Posterior vena cava (tissue), 2 donors: ENCODE measurements around the gene DNASE2B. TPM values are rescaled to one million over a fixed set of nuclear protein-coding genes. Genes with fewer than 3 reads are reported as not detected.

Experiments used
- DNase-seq: peaks from one replicate; pipeline ENCODE4 v3.0.0-alpha.2; 2020; ENCODE audit warnings: low spot score
- intact Hi-C, 2 donors: fragments of 100-400 bp; cut with DNase I; formaldehyde crosslinking; loops; one replicate each; pipeline versions ENCODE4 v1.14.1 to v1.14.2; 2022 to 2023
- long read RNA-seq, 2 donors: library from polyadenylated mRNA; unstranded; transcript quantifications; one replicate each; pipeline ENCODE4 v2.0.0, GENCODE V29; 2020 to 2021
- total RNA-seq, 2 donors: library from RNA; stranded (reverse); fragmentation: NEBNext Ultra II Directional; extraction: Animal tissue kit (Norgen Biotek cat#: 25700); gene quantifications; one replicate each; pipeline ENCODE4 v1.2.1, GENCODE V29; 2021
- donor health status: DM: yes; HTN: yes; CAD: no.
- donor health status: DM: yes; HTN: yes; CAD: no.

Gene DNASE2B, protein sequence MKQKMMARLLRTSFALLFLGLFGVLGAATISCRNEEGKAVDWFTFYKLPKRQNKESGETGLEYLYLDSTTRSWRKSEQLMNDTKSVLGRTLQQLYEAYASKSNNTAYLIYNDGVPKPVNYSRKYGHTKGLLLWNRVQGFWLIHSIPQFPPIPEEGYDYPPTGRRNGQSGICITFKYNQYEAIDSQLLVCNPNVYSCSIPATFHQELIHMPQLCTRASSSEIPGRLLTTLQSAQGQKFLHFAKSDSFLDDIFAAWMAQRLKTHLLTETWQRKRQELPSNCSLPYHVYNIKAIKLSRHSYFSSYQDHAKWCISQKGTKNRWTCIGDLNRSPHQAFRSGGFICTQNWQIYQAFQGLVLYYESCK
- not detected for total RNA-seq
- long read RNA-seq, donor 1, result 0 reads
- long read RNA-seq, donor 2, result 0 reads

DNA sequence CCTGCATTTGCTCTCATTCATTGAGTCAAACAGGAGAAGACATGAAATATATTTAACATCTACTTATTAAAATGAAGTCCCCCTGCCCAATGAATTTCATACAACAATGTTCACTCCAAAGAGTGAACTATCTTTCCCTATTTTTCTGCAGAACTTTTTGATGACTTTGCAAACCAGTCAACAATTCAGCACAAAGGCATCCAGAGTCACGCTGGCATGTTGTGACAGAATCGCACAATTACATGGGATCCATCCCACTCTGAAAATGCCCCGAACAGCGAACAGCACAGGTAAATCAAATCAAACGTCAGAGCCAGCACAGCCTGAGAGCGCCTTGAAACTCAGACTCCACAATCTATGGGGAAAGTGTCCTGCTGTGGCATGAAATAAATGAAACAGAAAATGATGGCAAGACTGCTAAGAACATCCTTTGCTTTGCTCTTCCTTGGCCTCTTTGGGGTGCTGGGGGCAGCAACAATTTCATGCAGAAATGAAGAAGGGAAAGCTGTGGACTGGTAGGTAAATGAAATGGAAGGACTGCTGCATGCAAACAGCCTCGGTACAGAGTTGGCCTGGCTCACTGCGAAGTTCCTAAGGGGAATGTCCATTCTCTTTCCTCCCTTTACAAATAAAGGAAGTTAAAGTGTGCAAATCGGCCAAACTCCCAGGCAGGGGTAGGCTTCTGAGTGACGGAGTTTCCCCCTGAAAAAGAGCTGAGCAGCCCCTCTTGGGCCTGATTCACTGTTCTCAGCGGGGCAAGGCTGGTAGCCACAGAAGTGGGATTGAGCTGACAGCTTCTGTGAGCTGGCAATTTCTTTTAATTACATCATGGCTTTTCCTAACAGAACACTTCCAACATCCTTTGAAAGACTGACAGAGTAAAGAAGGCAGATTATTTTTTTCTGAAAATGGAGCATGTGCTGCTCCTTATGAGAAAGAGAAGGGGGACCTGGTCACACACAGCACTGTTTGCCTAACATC, at the start of gene DNASE2B:
Gene DNASE2B, plus strand, starts transcription at position 310 of the 981 bp plus-strand sequence. Its CDS starts 81 bp downstream, at position 391.
- DNase-seq, result no peak
- intact Hi-C loops, result no loop called here

DNA sequence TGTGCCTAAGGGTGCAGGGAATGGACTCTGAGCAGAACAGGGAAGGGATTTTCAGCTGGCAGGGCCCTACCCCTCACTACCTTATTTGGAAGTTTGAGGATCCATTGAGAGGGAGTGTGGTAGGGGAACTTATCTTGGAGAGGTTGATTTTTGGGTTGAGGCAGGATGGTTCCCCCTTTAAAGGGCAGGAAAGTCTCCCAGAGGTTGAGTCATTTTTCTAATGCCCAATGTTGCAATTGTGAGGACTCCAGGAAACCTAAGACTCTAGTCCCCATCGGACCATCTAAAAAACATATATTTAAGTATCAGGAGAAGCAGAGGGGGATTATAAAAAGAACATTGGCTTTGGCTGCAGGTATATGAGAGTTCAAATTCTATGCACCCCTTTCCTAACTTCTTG, 49.5 kb upstream of the DNASE2B start:
- intact Hi-C loops, result no loop called here

DNA sequence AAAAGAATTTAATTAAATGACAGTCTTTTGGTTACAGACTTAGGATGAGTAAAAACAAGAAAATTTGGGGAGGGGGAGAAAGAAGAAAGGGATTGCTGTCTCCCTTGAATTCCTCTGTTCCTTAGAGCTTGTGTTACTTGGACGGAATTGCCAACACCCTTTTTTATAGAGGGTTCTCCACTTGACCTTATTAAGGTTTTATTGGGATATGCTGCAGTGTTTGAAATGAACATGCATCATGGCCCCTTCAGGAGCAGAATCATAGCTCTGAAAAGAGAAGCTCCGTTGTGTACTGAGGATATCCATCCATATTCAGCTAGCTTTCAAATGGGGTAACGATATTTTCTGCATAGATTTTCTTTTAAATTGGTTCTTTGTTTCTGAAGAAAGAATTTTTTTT, 48.2 kb upstream of the DNASE2B start:
- intact Hi-C loops, result no loop called here
- DNase-seq, result no peak

More for the DNA sequence above, 49.5 kb upstream of the DNASE2B start:
- DNase-seq, result no peak

DNA sequence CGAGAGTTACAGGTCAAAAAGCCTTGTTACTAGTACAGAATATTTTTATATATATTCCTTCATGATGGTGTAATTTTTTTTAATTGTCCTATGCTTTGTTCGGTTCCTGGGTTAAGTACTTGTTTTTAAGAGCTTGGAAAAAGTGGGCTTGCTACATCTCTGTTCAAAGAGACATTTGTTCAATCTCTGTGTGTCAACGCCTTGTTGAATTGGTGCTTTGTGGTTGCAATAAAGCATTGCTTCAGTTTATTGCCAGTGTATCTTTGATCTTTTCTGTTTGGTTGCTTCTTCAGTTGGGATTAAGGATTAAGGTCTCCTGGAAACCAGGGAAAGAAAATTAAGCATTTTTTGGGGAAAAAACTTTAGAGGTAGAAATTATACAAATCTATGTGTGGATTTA, 47.7 kb upstream of the DNASE2B start:
- intact Hi-C loops, result no loop called here
- DNase-seq, result no peak

DNA sequence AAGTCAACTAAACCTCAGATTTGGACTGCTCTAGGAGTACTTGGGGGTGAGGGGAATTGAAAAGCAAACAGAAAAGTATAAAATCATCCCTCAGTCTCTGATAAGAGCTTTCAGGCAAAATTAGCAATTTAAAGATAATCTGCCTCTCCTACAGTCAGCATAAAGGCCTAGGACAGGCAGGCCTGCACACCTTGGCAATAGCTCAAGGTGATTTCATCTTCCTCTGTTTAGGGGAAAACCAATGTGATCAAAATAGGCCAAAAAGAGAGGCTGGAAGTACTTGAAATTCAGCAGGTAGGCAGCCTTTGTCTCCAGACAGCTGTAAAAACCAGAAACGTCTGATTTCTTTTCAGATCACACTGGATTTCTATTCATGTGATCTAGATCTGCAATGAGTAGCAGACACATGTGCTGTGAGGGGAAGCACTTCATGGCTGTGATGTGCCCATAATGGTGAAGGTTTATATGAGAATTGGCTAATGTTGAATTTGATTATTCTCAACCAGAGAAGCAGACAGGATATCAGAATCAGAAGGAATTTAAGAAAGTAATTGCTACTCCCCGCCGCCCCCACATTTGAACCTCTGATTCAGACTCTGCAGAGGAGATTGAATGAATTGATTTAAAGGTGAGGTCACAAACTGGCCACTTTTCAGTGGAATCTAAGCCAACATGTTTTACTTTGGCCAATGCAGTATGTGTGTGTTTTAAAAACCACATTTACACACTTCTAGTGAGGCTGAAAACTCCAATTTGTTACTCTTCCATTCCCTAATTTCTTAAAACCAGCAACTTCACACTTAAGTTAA, 45.8 kb upstream of the DNASE2B start:
- intact Hi-C loops, result no loop called here
- no peak for DNase-seq

DNA sequence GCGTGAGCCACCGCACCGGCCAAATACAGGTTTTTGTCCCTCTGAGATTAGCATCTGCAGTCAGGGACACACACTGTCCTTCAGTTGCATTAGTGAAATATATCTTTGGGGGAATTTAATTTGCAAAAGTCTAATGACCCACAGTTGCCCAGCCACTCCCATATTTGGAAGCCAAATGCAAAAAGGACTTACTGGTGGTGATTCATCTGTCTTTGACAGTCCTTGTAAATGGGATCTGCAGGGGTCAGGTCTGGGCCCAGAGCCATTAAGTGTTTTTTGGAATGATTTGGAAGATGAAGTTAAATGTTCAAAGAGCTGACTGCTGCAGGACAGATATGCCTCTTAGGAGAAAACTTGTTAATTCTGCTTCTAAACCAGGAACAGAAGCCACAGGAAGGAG, 44.6 kb upstream of the DNASE2B start:
- intact Hi-C loops, result no loop called here
- no peak for DNase-seq

DNA sequence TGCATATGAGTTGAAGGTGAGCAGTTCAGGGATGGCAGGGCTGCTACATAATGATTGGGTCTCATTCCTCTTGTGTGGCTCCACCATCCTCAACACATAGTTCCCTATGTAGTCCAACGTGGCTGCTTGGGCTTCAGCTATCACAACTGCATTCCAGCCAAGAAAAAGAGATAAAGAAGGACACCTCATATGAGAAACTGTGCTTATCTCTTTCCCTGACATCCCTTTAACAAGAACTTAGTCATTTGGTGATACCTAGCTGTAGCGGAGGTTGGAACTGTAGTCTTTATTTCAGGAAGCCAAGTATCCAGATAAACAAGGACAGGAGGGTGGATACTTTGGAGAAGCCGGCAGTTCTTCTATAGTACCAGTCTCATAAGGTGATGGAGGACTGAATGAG, 42.7 kb upstream of the DNASE2B start:
- intact Hi-C loops, result no loop called here
- DNase-seq, result no peak

DNA sequence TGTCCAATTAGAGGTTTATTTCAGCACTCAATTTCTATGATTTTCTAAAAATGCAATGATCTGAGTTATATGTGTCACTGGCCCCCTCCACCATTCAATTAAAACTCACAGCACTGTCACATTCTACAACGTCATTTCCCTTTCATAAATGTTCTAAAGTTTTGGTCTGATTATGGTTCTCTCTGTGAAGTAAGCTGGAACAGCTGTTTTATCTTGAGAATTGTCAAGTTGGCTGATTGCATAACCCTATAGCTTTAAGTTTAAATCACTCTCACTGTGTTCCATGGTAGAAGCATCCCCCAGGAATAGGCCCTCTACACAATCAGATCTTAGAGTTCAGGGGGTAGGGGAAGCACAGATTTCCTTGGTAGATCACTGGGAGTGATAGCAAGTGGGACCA, 41.4 kb upstream of the DNASE2B start:
- no peak for DNase-seq
- intact Hi-C loops, result no loop called here

DNA sequence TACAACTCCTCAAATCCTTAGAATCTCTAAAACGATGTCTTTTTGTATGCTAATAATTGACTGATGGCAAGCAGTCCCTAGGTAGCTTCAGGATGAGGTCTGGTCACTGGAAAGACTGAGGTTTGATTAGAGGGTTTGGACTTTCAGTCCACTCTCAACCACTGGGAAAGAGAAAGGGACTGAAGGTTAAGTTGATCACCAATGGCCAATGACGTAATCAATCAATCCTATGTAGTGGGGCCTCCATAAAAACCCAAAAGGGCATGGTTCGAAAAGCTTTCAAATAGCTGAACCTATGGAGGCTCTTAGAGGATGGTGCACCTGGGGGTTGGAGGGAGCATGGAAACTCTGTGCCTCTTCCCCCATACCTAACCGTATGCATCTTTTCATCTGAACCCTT, 39.6 kb upstream of the DNASE2B start:
- no peak for DNase-seq
- intact Hi-C loops, result loop anchor here in 1 of 2 donors (1.0 kb wide), 1 partner anchor 9 kb away; no protein-coding TSS in a partner anchor

DNA sequence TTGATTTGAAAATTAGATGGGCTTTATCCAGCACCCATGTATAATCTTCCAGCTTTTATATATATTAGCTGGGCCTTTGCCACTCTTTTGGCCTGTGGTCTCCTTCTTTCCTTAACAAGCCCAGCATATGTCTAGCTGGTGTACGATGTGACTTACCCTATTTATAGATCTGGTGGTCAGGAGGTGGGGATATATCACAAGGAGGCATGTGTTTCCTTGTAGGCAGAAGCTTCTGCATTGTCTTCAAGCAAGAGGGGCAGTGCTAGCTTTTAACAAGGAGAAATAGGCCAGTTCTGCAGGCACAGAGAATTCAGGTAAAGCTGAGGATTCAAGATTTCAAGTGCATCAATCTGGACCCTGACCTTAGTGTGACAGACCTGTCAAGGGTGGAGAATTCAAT, 38.0 kb upstream of the DNASE2B start:
- no peak for DNase-seq
- intact Hi-C loops, result no loop called here

DNA sequence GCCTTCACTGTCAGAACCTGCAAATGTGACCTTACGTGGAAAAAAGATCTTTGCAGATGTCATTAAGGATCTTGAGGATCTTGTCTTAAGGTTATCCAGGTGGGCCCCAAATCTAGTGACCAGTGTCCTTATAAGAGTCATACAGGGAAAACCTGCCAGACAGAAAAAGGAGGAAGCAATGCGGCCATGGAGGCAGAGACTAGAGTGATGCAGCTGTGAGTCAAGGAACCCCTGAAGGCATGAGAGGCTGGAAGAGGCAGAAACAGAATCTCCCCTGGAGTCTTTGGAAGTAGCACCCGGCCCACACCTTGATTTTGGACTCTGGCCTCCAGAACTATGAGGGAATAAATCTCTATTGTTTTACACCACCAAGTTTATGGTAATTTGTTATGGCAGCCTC, 36.5 kb upstream of the DNASE2B start:
- intact Hi-C loops, result no loop called here
- DNase-seq, result no peak

DNA sequence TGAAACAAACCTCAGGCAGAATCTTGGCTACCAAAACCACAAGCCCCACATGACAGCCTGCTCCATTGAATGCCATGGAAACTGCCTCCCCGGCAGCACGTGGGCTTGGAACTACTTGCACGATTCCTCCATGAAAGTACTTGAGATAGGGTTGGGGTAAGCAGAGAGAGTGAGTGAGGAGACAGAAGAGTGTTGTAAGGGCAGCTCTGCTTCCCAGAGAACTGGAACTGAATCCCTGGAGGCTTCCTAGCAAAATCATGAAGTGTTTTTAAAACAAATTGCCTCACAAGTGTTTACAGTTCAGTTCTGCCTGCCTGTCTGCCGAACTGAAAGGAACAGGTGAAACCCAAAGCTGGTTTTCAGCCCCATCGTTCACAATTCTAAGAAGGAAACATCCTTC, 35.3 kb upstream of the DNASE2B start:
- intact Hi-C loops, result no loop called here
- no peak for DNase-seq

DNA sequence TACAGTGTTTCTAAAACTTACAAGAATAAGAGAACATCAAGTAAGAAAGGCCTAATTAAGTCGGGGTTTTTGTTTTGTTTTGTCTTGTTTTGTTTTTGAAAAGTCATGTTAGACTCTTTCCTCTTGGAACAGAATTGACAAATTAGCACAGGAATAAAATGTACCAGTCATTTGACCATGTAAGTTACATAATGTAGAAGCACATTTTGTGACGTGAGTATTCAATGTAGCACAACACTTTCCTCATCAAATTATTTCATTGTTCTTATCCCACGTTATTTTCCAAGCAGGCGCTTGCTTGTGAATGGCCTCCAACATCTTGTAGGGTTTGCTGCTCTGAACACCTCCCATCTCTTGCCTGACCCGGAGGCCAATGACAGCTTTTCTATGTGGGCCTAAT, 34.7 kb upstream of the DNASE2B start:
- DNase-seq, result no peak
- intact Hi-C loops, result no loop called here

DNA sequence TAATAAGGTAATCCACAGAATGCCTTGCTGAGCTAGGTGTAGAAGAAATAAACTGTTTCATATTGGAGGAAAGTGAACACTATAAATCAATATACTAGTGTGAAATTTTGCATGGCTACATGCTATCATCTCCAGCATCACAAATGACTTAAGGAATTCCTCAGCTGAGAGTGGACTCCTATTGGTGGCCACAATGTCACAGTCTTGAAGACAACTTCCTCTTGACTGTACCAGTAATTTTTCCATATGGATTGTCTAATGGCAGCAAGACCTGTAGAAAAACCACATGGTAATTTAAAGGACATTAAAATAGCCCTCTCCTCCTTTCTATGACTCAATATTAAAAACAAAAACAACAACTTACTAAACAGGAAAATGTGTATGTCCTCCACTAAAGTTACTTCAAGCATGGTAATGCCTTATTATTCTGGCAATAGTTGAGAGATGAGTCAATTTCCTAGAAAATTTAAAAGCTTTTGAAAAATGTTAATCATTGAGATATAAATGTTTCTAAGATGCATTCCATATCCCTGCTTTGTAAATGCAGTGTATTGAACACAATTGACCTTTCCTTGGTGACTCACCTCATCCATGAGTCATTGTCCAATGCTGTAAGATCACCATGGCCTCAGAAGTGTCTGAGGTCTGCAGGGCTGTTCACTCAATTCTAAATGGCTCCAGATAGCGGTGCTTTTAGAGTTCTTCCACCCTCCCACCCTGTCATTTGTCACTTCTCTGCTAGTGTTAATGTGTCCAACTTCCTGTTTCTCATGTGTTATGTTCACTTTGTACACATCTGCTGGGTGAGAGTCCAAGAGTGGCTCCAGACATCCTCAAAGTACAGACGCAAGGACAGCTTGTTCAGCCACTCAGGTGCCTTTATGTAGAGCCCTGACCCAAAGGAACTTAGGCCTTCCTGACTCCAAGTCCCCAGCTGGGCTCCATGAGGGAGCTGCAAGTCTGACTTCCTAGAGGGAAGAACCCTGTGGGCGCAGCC, 32.8 kb upstream of the DNASE2B start:
- intact Hi-C loops, result no loop called here
- DNase-seq, result no peak

DNA sequence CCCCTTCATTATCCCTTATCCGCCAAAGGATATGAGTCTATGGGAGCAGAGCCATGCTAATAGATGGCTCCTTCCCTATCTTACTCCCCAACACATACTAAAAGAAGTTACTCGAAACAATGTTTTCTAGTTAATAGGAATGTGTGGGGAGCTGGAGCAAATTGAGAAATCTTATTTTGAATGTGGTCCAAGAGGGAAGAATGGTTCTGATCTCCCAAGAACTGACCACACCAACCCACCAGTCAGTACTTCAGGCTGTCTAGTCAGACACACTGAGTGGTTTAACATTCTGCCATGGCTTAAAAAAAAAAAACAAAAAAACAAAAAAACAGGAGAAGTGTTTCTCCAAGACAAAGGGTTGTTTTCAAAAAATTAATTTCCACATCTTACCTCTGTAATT, 31.5 kb upstream of the DNASE2B start:
- intact Hi-C loops, result loop anchor here in 1 of 2 donors (1.0 kb wide), 1 partner anchor 8 kb away; no protein-coding TSS in a partner anchor
- no peak for DNase-seq

DNA sequence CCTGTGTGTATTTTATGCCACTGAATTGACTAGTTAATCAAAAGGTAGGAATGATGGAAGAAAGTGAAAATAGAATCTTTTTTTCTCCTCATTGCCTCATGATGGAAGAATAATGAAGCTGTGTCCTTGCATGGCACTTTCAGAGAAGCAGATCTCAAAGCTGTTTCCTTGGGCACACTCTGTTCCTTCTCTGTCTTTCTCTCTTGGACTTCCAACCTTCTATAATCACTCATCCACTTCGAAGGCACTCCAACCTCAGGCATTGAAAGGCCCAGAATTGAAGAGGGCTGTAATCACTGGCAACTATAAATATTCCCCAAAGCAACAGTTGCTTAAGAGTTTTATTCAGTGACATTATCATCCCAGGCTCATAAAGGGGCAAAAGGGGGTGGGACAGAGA, 31.1 kb upstream of the DNASE2B start:
- no peak for DNase-seq
- intact Hi-C loops, result loop anchor here in 1 of 2 donors (1.0 kb wide), 1 partner anchor 9 kb away; no protein-coding TSS in a partner anchor

DNA sequence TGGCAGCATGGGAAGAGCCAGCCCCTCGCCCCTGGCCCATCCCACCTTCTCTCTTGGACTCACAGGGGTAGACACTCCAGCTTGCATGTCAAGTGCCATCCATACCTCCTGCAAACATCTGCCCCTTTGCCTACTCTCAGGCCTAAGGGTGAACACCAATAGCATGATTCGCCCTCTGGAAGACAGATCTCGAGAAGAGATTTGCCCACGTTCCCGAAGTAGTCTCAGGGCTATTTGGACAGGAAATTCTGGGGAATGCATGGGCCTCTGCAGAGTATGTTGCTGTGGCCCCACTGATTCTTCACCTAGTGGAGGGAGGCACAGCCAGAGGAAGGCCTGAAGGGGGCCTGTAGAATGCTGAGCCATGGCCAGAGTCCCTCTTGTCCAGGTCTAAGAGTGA, 29.8 kb upstream of the DNASE2B start:
- intact Hi-C loops, result no loop called here
- DNase-seq, result no peak

DNA sequence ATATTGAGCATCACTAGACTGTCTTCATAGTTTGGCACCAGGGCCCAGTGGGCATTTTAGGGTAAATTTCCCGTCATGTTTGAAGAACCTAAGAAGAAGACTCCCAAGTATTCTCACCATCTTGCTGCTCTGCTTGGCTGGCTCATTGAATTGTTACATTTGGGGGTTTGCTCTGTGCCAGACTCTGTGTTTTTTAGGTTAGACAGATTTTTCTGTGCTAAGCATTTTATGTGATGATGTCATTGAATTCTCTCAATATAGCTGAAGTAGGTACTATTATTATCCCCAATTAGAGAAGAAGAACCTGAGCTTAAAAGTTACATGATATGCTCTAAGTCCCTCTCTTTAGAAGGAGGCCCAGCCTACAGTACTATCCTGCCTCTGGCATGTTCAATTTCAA, 28.0 kb upstream of the DNASE2B start:
- intact Hi-C loops, result no loop called here
- no peak for DNase-seq
